ENCODE measurements around the gene MRI1. TPM values are rescaled to one million over a fixed set of nuclear protein-coding genes. Genes with fewer than 3 reads are reported as not detected.

Gene MRI1
- polyA plus RNA-seq, 1 donor (not counting 4 experiments of a cell fraction or from before 2014, with no cell fraction given): 22.8 TPM

GRCh38 chr19:13723206-13723605 lies 41.1 kb upstream of the MRI1 start:
- Histone ChIP-seq H3K36me3 (ENCODE audit: control insufficient read depth in 2 of 2, extremely low read depth in 1 of 2, insufficient read depth in 2 of 2, low read length in 2 of 2) (no peaks in the 10 kb centered on the region), H3K9me1 (ENCODE audit: control insufficient read depth, extremely low read depth, insufficient read depth, low read length) (no peaks in the 10 kb centered on the region), H3K4me3 (ENCODE audit: control insufficient read depth in 2 of 3, extremely low read depth in 1 of 3, insufficient read depth in 2 of 3, low read depth in 1 of 3, low read length in 3 of 3) (no peak overlapping the region), H4K20me1 (ENCODE audit: control insufficient read depth, extremely low read depth, insufficient read depth, low read length) (no peaks in the 10 kb centered on the region), H3K4me1 (ENCODE audit: control insufficient read depth, extremely low read depth, insufficient read depth, low read length) (no peaks in the 10 kb centered on the region), H2AFZ (ENCODE audit: control insufficient read depth, low read length) (no peak overlapping the region), H3K9ac (ENCODE audit: control insufficient read depth, extremely low read depth, insufficient read depth, low read length) (no peak overlapping the region), H3K79me2 (ENCODE audit: control insufficient read depth, insufficient read depth, low read length) (no peaks in the 10 kb centered on the region), H3K4me2 (ENCODE audit: control insufficient read depth, extremely low read depth, insufficient read depth, low read depth, low read length) (no peak overlapping the region), H3K27ac (ENCODE audit: control insufficient read depth, insufficient read depth, low read length) (no peak overlapping the region), H3K27me3 (ENCODE audit: control insufficient read depth, extremely low read depth, insufficient read depth, low read length) (no peaks in the 10 kb centered on the region), H3K9me3 (ENCODE audit: control insufficient read depth, low read depth, low read length) (no peaks in the 10 kb centered on the region)
- dilution Hi-C loops (cut with MboI; ENCODE audit: extremely low pct_ligation_motif_present, low sequenced_read_pairs): no loop called here
- FAIRE-seq (no peak), DNase-seq (ENCODE audit: low read depth, low spot score) (no peak)
- TF ChIP-seq CTCF (optimal IDR thresholded peaks at IDR 0.05 in 1 of 3, IDR thresholded peaks at IDR 0.05 in 1 of 3, conservative IDR thresholded peaks at IDR 0.05 in 1 of 3; ENCODE audit: extremely low read depth in 1 of 3, insufficient read depth in 2 of 3, low read length in 3 of 3): no peak
- no peak for TF ChIP-seq EZH2 (IDR thresholded peaks at IDR 0.05; ENCODE audit: low read length)

- DNase-seq (ENCODE audit: low read depth, low spot score): no peak
- H4K20me1 ChIP-seq (ENCODE audit: control insufficient read depth, extremely low read depth, insufficient read depth, low read length): no peaks in the 10 kb centered on the region
- H3K4me2 ChIP-seq (ENCODE audit: control insufficient read depth, extremely low read depth, insufficient read depth, low read depth, low read length): no peak overlapping the region
- H3K9ac ChIP-seq (ENCODE audit: control insufficient read depth, extremely low read depth, insufficient read depth, low read length): no peak overlapping the region
- peaks cover 10% of the 10 kb centered on the region for H3K4me1 ChIP-seq (ENCODE audit: control insufficient read depth, extremely low read depth, insufficient read depth, low read length)
- H3K9me1 ChIP-seq (ENCODE audit: control insufficient read depth, extremely low read depth, insufficient read depth, low read length): no peaks in the 10 kb centered on the region
- TF ChIP-seq EZH2 (IDR thresholded peaks at IDR 0.05; ENCODE audit: low read length): no peak
- no peak for TF ChIP-seq CTCF (optimal IDR thresholded peaks at IDR 0.05 in 1 of 3, IDR thresholded peaks at IDR 0.05 in 1 of 3, conservative IDR thresholded peaks at IDR 0.05 in 1 of 3; ENCODE audit: extremely low read depth in 1 of 3, insufficient read depth in 2 of 3, low read length in 3 of 3)
- FAIRE-seq: no peak
- H3K27me3 ChIP-seq (ENCODE audit: control insufficient read depth, extremely low read depth, insufficient read depth, low read length): no peaks in the 10 kb centered on the region
- H3K4me3 ChIP-seq (ENCODE audit: control insufficient read depth in 2 of 3, extremely low read depth in 1 of 3, insufficient read depth in 2 of 3, low read depth in 1 of 3, low read length in 3 of 3): no peak overlapping the region
- H3K9me3 ChIP-seq (ENCODE audit: control insufficient read depth, low read depth, low read length): no peaks in the 10 kb centered on the region
- H3K79me2 ChIP-seq (ENCODE audit: control insufficient read depth, insufficient read depth, low read length): no peaks in the 10 kb centered on the region
- no peaks in the 10 kb centered on the region for H3K36me3 ChIP-seq (ENCODE audit: control insufficient read depth in 2 of 2, extremely low read depth in 1 of 2, insufficient read depth in 2 of 2, low read length in 2 of 2)
- no peak overlapping the region for H2AFZ ChIP-seq (ENCODE audit: control insufficient read depth, low read length)
- dilution Hi-C loops (cut with MboI; ENCODE audit: extremely low pct_ligation_motif_present, low sequenced_read_pairs): no loop called here
- H3K27ac ChIP-seq (ENCODE audit: control insufficient read depth, insufficient read depth, low read length): no peak overlapping the region
Observed at GRCh38 chr19:13726323-13726722, 38.0 kb upstream of the MRI1 start.

Measured in keratinocyte (primary cell).